8988T (cell line): Measurements from ENCODE around the gene HIGD1A.

Source experiments
- DNase-seq: peaks from one replicate; pipeline ENCODE4 v3.0.0; 2011

Gene HIGD1A

DNA sequence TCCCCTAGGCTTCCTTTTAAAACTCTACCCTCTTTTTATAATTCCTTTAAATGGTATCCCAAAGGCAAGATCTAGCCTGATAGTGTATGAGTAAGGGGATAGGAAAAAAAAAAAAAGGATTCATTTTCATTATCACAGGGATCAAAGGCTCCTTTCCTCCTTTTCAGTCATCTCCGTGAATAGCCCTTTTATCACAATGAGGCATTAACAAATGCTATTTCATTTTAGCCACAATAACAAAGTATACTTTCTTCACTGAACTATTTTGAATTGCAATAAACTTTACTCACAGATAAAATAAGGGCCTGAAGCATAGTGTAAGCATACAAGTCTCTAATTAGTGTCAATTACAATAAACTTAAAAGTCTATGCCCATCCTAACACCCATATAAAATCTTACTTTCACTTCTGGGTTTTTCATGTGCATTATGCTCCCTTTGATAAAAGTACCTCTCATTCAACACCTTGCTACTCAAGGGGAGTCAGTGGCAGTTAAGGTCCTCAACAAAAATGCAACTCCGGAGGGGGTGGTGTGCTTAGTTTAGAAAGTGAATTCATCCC lies 8.6 kb downstream of the HIGD1A start:
- DNase-seq = no peak

- DNase-seq = no peak
These were observed 13.5 kb downstream of the HIGD1A start for GRCh38 chr3:42790714-42791229.

- no peak for DNase-seq
These were observed 17.7 kb downstream of the HIGD1A start for GRCh38 chr3:42786631-42787030.

GRCh38 chr3:42786212-42786611 lies 18.1 kb downstream of the HIGD1A start:
- DNase-seq = no peak

DNA sequence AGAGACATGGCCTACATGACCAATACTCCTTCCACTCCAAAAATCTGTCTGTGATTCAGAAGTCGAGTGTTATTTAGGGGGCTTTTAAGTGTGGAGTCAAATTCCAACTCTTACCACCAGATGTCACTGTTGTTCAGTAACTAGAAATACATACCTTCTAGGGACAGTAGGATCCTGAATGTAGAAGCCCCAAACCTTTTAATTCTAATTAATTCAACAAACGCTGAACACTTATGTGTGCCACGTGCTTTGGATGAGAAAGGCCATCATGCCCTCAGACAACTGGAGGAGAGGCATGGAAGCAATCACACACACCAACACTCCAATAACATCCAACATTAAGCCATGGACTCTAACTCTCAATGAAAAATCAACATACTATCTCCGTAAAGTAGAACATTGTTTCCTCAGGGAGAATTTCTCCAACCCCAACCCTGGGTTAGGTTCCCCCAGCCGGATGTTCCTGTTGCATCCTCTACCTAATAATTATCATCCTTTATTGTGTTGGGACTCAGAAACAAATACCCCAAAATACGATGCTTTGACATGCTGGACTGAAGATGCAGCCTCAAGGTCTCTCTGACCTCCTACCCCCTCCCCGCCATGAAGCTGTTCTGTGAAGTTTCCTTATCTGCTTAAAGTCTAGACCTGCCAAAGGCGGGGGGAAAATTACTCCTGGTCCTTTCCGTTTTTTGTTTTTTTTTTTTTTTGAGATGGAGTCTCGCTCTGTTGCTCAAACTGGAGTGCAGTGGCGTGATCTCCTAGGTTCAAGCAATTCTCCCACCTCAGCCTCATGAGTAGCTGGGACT lies 23.2 kb downstream of the HIGD1A start:
- peak; percentile 47 for DNase-seq

- DNase-seq = no peak
These were observed 23.9 kb downstream of the HIGD1A start for GRCh38 chr3:42780398-42780797.

DNA sequence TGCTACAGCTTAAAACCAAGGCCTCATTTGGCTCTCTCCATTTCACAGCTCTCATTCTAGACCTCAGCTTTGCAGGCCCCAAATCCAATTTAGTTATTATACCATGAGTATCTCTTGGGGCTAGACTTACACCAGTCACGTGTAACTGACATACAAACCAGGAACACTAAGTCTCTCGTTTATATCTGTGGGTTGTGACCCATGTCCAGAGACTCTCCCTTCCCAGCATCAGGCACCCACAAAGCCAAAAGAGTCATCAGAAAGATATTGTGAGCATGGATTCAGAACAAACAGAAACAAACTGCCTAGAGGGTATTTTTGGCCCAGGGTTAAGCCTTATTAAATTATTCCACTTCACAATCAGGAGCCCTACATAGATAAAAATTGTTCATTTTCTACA lies 25.6 kb downstream of the HIGD1A start:
- no peak for DNase-seq

DNA sequence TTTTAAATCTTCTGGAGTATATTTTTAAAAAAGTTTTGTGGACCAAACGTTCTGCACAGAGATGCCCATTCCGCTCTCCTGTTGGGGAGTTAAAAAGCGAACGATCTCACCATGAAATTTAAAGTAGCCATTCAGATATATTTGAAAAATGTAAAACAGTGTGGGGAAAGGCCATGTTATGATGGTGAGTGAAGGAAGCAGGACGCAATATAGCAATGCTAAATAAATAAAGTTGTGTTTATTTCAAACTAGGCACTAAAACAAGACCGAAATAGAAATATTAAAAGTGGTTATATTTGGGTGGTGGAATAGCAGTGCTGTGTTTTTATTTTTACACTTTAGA lies 30.9 kb downstream of the HIGD1A start:
- DNase-seq = no peak

- DNase-seq = peak; percentile 94
These were observed 31.5 kb downstream of the HIGD1A start, which contains the start of gene CCDC13 for GRCh38 chr3:42772670-42773408. Gene CCDC13 (minus strand): TSS chr3:42773253. CDS start chr3:42758345, 14,908 bp downstream.

DNA sequence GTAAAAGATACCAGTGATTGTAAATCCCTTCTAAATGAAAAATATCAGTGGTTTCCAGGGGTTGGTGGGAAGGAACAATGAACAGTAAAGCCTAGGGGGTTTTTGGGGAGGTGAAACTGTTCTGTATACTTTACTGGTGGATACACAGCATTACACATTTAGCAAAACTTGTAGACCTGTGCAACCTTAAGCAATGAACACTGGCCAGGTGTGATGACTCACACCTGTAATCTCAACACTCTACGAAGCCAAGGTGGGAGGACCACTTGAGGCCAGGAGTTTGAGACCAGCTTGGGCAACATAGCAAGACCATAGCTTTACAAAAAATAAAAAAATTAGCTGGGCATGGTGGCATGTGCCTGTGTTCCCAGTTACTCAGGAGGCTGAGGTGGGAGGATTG lies 33.0 kb downstream of the HIGD1A start:
- no peak for DNase-seq

DNA sequence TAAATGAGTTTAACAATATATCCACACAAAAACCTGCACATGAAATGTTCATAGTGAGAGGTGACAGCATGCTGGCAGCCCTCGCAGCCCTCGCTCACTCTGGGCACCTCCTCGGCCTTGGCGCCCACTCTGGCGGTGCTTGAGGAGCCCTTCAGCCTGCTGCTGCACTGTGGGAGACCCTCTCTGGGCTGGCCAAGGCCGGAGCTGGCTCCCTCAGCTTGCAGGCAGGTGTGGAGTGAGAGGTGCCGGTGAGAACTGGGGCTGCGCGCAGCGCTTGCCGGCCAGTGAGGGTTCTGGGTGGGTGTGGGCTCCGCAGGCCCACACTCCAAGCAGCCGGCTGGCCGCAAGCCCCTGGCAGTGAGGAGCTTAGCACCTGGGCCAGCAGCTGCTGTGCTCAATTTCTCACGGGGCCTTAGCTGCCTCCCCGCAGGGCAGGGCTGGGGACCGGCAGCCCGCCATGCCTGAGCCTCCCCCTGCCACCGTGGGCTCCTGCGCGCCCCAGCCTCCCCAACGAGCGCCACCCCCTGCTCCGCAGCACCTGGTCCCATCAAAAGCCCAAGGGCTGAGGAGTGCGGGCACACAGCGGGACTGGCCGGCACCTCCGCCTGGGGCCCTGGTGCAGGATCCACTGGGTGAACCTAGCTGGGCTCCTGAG lies 34.7 kb downstream of the HIGD1A start:
- no peak for DNase-seq

- DNase-seq = no peak
These were observed 39.6 kb downstream of the HIGD1A start for GRCh38 chr3:42764561-42765295.

DNA sequence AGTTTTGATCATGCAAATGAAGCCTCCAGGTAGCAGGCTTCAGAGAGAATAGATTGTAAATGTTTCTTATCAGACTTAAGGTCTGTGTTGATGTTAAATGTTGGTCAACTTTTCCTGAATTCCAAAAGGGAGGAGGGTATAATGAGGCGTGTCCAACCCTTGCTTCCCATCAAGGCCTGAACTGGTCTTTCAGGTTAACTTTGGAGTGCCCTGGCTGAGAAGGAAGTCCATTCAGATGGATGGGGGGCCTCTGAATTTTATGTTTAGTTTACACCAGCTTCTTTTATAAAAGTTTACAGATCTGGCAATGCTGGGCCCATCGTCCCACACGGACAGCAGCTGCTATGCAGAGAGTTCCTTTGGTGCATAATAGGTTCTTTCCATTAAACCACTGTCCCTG lies 40.2 kb downstream of the HIGD1A start:
- no peak for DNase-seq

- DNase-seq = no peak
These were observed 41.3 kb downstream of the HIGD1A start for GRCh38 chr3:42763021-42763420.

- no peak for DNase-seq
These were observed 42.1 kb downstream of the HIGD1A start for GRCh38 chr3:42762046-42762724.

DNA sequence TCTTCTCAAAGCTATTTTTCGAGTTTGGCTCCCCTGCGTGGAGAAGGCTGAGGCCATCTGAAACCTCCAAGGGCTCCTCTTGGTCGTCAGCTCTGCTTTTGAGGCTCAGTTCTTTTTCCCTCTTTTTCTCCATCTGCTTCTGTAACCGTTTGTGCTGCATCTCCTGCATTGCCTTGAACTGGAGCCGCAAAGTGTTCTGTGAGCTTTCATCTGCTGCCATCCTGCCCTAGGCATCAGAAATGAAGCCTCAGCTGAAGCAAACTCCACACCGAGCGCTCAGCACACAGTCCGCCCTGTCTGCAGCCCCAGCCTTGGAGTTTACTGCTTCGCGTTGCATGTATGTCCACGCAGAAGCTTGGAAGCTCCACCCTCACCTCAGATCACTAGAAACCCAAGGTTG lies 46.2 kb downstream of the HIGD1A start:
- no peak for DNase-seq

DNA sequence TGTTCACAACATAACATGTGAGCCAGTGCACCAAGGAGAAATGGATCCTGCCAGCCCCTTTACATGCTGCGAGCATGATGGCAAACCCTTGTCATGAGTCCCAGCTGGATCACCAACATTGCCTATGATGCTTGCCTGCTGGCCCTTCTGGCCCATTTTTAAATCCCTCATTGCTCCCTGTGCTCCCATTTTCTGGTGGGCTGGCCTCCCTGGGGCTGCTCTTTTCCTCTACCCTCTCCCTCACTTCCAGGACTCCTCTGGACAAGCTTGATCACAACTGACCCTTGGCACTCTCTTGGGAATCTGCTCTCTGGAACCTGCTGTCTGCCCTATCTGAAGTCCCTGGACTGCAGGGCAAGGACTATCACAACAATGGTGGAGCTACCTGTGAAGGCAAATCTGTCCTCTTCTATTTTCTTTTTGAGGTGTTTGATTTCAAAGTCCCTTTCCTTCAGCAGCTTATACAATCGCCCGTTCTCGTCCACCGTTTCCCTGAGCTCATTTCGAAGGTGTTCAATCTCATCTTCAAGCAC lies 47.5 kb downstream of the HIGD1A start:
- no peak for DNase-seq

- DNase-seq = peak; percentile 35
These were observed 48.4 kb downstream of the HIGD1A start for GRCh38 chr3:42755681-42756578.

DNA sequence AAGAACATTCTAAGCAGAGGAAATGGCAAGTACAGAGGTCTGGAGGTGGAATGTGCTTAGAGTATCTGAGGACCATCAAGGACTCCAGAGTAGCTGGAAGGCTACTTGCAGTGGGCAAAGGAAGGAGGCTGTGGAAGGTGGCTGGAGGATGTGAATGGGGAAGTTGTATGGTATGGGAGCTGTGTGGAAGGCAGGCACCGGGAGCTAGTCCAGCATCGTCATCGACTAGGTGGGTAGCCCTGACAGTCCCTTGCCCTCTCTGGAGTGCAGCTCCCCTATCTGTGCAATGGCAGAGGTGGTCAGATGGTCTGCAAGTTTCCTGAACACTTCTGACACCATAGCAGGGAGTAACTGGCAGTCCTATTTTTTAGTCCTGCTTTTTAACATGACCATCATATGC lies 50.5 kb downstream of the HIGD1A start:
- DNase-seq = no peak

DNA sequence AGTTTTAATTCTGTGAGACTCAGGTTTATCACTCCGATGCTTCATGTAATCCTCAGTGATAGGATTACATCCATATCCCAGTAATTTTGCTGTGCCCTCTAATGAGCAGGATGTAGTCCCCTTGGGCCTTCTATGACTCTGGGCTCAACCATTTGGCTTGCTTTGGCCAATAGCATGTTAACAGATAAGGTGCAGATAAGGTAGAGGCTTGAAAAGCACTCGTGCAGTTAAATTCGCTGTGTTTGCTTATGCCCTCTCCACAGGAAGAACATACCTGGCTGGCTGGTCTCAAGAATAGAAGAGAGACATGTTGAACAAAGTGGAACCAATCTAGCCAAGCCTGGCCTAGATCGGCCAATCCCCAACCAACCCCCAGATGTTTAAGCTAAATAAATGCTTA lies 51.3 kb downstream of the HIGD1A start:
- DNase-seq = no peak

GRCh38 chr3:42752441-42752840 lies 51.8 kb downstream of the HIGD1A start:
- DNase-seq = no peak
